H1 (cell line): ENCODE results near the gene SLC27A2. TPM values are rescaled to one million over a fixed set of nuclear protein-coding genes. Genes with fewer than 3 reads are reported as not detected.

Experiments used
- CTCF ChIA-PET: fragments of 300-600 bp; sonication (Branson Sonifier 250); formaldehyde crosslinking; loops from one replicate; lab custom pipeline; 2021; ENCODE audit not compliant: partially characterized antibody; lab: Charles Lee
- POLR2A ChIA-PET: fragments of 300-600 bp; sonication (Branson Sonifier 250); formaldehyde crosslinking; loops from one replicate; lab custom pipeline; 2021; ENCODE audit warnings: inconsistent platforms; ENCODE audit not compliant: partially characterized antibody; lab: Charles Lee
- DNase-seq, 2 experiments: peaks; one replicate each; pipeline versions ENCODE4 v3.0.0 to v3.0.0-alpha.2; 2010 to 2022; ENCODE audit warnings: low spot score in 2 of 2, low read depth in 1 of 2, mixed read lengths in 1 of 2
- FAIRE-seq: peaks from 2 replicates; lab custom pipeline; 2011; peaks lifted over from hg19 to GRCh38; lab: Jason Lieb, UNC
- H2AFZ ChIP-seq: 2 replicates; pipeline ENCODE4 v1.8.1; 2012; ENCODE audit warnings: low read length, inconsistent platforms
- H2AK5ac ChIP-seq: 2 replicates; pipeline ENCODE4 v1.6.1; 2013; ENCODE audit warnings: low read depth, low read length
- H2BK120ac ChIP-seq: replicated peaks from 2 replicates; pipeline ENCODE3; 2013; ENCODE audit warnings: low read depth, low read length, inconsistent platforms
- H2BK12ac ChIP-seq: 2 replicates; pipeline ENCODE4 v1.6.1; 2013; ENCODE audit warnings: low read depth, low read length
- H2BK15ac ChIP-seq: 2 replicates; pipeline ENCODE4 v1.6.1; 2013; ENCODE audit warnings: low read length
- H2BK20ac ChIP-seq: 2 replicates; pipeline ENCODE4 v1.6.1; 2013; ENCODE audit warnings: low read length
- H2BK5ac ChIP-seq: 2 replicates; pipeline ENCODE4 v1.6.1; 2013; ENCODE audit warnings: low read depth, low read length
- H3K14ac ChIP-seq: 2 replicates; pipeline ENCODE4 v1.6.1; 2013; ENCODE audit warnings: inconsistent platforms; ENCODE audit not compliant: insufficient read length
- H3K18ac ChIP-seq: 2 replicates; pipeline ENCODE4 v1.6.1; 2013; ENCODE audit warnings: low read length; ENCODE audit errors: extremely low read depth
- H3K23ac ChIP-seq: 2 replicates; pipeline ENCODE4 v1.6.1; 2013; ENCODE audit warnings: inconsistent platforms; ENCODE audit not compliant: insufficient read length
- H3K23me2 ChIP-seq: 2 replicates; pipeline ENCODE4 v1.6.1; 2013; ENCODE audit warnings: low read depth, low read length
- H3K27ac ChIP-seq: 2 replicates; pipeline ENCODE4 v1.6.1; 2011; ENCODE audit warnings: low read depth, low read length, inconsistent platforms
- H3K27me3 ChIP-seq, 4 experiments: replicated peaks in 1 of 4; 1 replicate in 1 of 4; 2 replicates in 3 of 4; pipeline versions ENCODE4 v1.6.1 to v1.8.1; 2011 to 2013; ENCODE audit warnings: low read length in 3 of 4, mild to moderate bottlenecking in 3 of 4, inconsistent platforms in 2 of 4, mixed read lengths in 2 of 4, moderate library complexity in 1 of 4; ENCODE audit not compliant: control insufficient read depth in 3 of 4, insufficient read depth in 3 of 4; ENCODE audit errors: extremely low read depth in 1 of 4
- H3K36me3 ChIP-seq, 4 experiments: 2 replicates each; pipeline versions ENCODE4 v1.6.1 to v1.8.1; 2011 to 2013; ENCODE audit warnings: mild to moderate bottlenecking in 4 of 4, low read length in 3 of 4, moderate library complexity in 2 of 4, control low read depth in 1 of 4, inconsistent platforms in 1 of 4; ENCODE audit not compliant: insufficient read depth in 4 of 4, control insufficient read depth in 2 of 4
- H3K4ac ChIP-seq: replicated peaks from 2 replicates; pipeline ENCODE3; 2013; ENCODE audit warnings: low read length, low read depth, mixed read lengths, inconsistent platforms; ENCODE audit not compliant: insufficient read length
- H3K4me1 ChIP-seq, 4 experiments: replicated peaks in 1 of 4; 1 replicate in 1 of 4; 2 replicates in 3 of 4; pipeline versions ENCODE4 v1.6.1 to v1.8.1; 2011 to 2013; ENCODE audit warnings: low read length in 3 of 4, inconsistent platforms in 2 of 4, mixed read lengths in 1 of 4; ENCODE audit not compliant: insufficient read depth in 4 of 4, control insufficient read depth in 3 of 4
- H3K4me2 ChIP-seq, 2 experiments: 2 replicates each; pipeline versions ENCODE4 v1.6.1 to v1.8.1; 2011 to 2013; ENCODE audit warnings: low read depth in 2 of 2, low read length in 2 of 2, control low read depth in 1 of 2, inconsistent platforms in 1 of 2, mild to moderate bottlenecking in 1 of 2; ENCODE audit not compliant: insufficient read depth in 1 of 2
- H3K4me3 ChIP-seq, 4 experiments: fragments of 200-600, 300-600 bp in 1 of 4; sonication (generic), shearing (Covaris generic), sonication (Bioruptor Twin) in 1 of 4; 2 replicates each; pipeline versions ENCODE4 v1.5.1 to v1.8.1; 2011 to 2016; ENCODE audit warnings: low read length in 4 of 4, low read depth in 3 of 4, control low read depth in 2 of 4, inconsistent platforms in 2 of 4, mild to moderate bottlenecking in 2 of 4, mixed read lengths in 1 of 4, moderate library complexity in 1 of 4; ENCODE audit not compliant: insufficient read depth in 2 of 4; ENCODE audit errors: extremely low read depth in 1 of 4
- H3K56ac ChIP-seq: replicated peaks from 2 replicates; pipeline ENCODE3; 2013; ENCODE audit warnings: low read depth, mild to moderate bottlenecking, mixed read lengths, low read length, inconsistent platforms; ENCODE audit not compliant: insufficient read length
- H3K79me1 ChIP-seq: 2 replicates; pipeline ENCODE4 v1.6.1; 2013; ENCODE audit warnings: low read depth, low read length, control low read depth
- H3K79me2 ChIP-seq, 2 experiments: 2 replicates each; pipeline versions ENCODE4 v1.6.1 to v1.8.1; 2012 to 2013; ENCODE audit warnings: low read length in 2 of 2, mild to moderate bottlenecking in 2 of 2, inconsistent platforms in 1 of 2; ENCODE audit not compliant: insufficient read depth in 2 of 2, control insufficient read depth in 1 of 2
- H3K9ac ChIP-seq, 4 experiments: replicated peaks in 1 of 4; 1 replicate in 1 of 4; 2 replicates in 3 of 4; pipeline versions ENCODE4 v1.6.1 to v1.8.1; 2011 to 2013; ENCODE audit warnings: low read depth in 3 of 4, low read length in 3 of 4, control low read depth in 2 of 4, mild to moderate bottlenecking in 2 of 4, moderate library complexity in 2 of 4, inconsistent platforms in 1 of 4; ENCODE audit errors: extremely low read depth in 1 of 4
- H3K9me3 ChIP-seq, 2 experiments: 2 replicates each; pipeline versions ENCODE4 v1.6.1 to v1.8.1; 2012 to 2013; ENCODE audit warnings: mild to moderate bottlenecking in 2 of 2, moderate library complexity in 2 of 2, control low read depth in 1 of 2, inconsistent platforms in 1 of 2, low read depth in 1 of 2, low read length in 1 of 2, mixed read lengths in 1 of 2; ENCODE audit not compliant: insufficient read depth in 2 of 2
- H4K20me1 ChIP-seq, 2 experiments: replicated peaks in 1 of 2; 2 replicates each; pipeline versions ENCODE3 to v1.8.1; 2011 to 2013; ENCODE audit warnings: inconsistent platforms in 2 of 2, low read length in 2 of 2, mild to moderate bottlenecking in 1 of 2; ENCODE audit not compliant: insufficient read depth in 2 of 2, control insufficient read depth in 1 of 2
- H4K5ac ChIP-seq: 2 replicates; pipeline ENCODE4 v1.6.1; 2013; ENCODE audit warnings: low read length, low read depth, mixed read lengths, inconsistent platforms; ENCODE audit not compliant: insufficient read length
- H4K8ac ChIP-seq: 2 replicates; pipeline ENCODE4 v1.8.0; 2013; ENCODE audit warnings: mild to moderate bottlenecking, moderate library complexity, low read length, inconsistent platforms; ENCODE audit not compliant: insufficient read depth; ENCODE audit errors: extremely low read depth
- H4K91ac ChIP-seq: replicated peaks from 2 replicates; pipeline ENCODE3; 2013; ENCODE audit warnings: low read length, mixed read lengths, inconsistent platforms; ENCODE audit not compliant: insufficient read length
- CTBP2 ChIP-seq: IDR thresholded peaks from 2 replicates; pipeline ENCODE4 v1.7.0; 2011; ENCODE audit warnings: borderline replicate concordance, mild to moderate bottlenecking, moderate library complexity, mixed read lengths, low read length; ENCODE audit not compliant: insufficient read depth, insufficient read length
- EZH2 ChIP-seq: fragments of 200-600 bp; sonication (generic); IDR thresholded peaks from 2 replicates; pipeline ENCODE4 v1.7.1; 2012; ENCODE audit warnings: low read depth, mild to moderate bottlenecking, moderate library complexity, low read length, inconsistent platforms; ENCODE audit not compliant: severe bottlenecking
- GTF2F1 ChIP-seq: IDR thresholded peaks from 2 replicates; pipeline ENCODE4 v1.6.1; 2012; ENCODE audit warnings: low read depth, low read length, improper control_type of control experiment, borderline replicate concordance
- JUND ChIP-seq: IDR thresholded peaks from 2 replicates; pipeline ENCODE4 v1.6.1; 2011; ENCODE audit warnings: mild to moderate bottlenecking, improper control_type of control experiment, low read length
- KDM1A ChIP-seq: fragments of 200-600, 300-600 bp; sonication (generic); IDR thresholded peaks from 2 replicates; pipeline ENCODE4 v1.7.1; 2016; ENCODE audit warnings: mild to moderate bottlenecking, low read length, borderline replicate concordance
- MAFK ChIP-seq: IDR thresholded peaks from 2 replicates; pipeline ENCODE4 v1.6.1; 2012; ENCODE audit warnings: low read depth, mild to moderate bottlenecking, improper control_type of control experiment, low read length
- PHF8 ChIP-seq: fragments of 200-600 bp; sonication (generic); conservative IDR thresholded peaks from 2 replicates; pipeline ENCODE4 v1.7.1; 2012; ENCODE audit warnings: low read depth, mild to moderate bottlenecking, inconsistent platforms, low read length, moderate library complexity
- SIN3A ChIP-seq, 2 experiments: IDR thresholded peaks in 1 of 2; conservative IDR thresholded peaks in 1 of 2; 2 replicates each; pipeline ENCODE4 v1.6.1; 2011 to 2012; ENCODE audit warnings: low read length in 2 of 2, improper control_type of control experiment in 1 of 2, low read depth in 1 of 2, mild to moderate bottlenecking in 1 of 2
- SIRT6 ChIP-seq: IDR thresholded peaks from one replicate; pipeline ENCODE4 v1.7.1; 2012; ENCODE audit warnings: low read length, inconsistent platforms
- WGBS, 2 experiments: shearing (Covaris generic) in 1 of 2; methylation state at CpG; one replicate each; pipeline versions ENCODE4 v1.1.6 to v1.1.7; 2013 to 2015; ENCODE audit warnings: low lambda C conversion rate in 2 of 2, mixed read lengths in 2 of 2, inconsistent platforms in 1 of 2, low coverage in 1 of 2, missing lambda C conversion rate in 1 of 2; ENCODE audit not compliant: insufficient replicate concordance in 2 of 2, insufficient coverage in 1 of 2, insufficient read length in 1 of 2; ENCODE audit errors: extremely low coverage in 1 of 2, missing lambda C conversion rate in 1 of 2; 5-methylcytosine and 5-hydroxymethylcytosine counted together
- polyA plus RNA-seq, 7 experiments: library from polyadenylated mRNA; depleted of rRNA in 3 of 7; stranded (reverse) in 5 of 7; unstranded in 2 of 7; fragments of >200 nt in 5 of 7; fragments of 200-250 nt in 2 of 7; gene quantifications; 1 replicate in 5 of 7; 2 replicates in 1 of 7; 4 replicates in 1 of 7; pipeline versions ENCODE4 v1.2.1 to v1.2.3, GENCODE V29; 2011 to 2013; ENCODE audit warnings: missing spikeins in 2 of 7, mixed read lengths in 2 of 7
- total RNA-seq: library from RNA; stranded (reverse); fragmentation: NEBNext Ultra II Directional; extraction: Animal tissue kit (Norgen Biotek cat#: 25700); gene quantifications from 2 replicates; pipeline ENCODE4 v1.2.1, GENCODE V29; 2021
- TF ChIP-seq, protein P1 (sequence below): IDR thresholded peaks from 2 replicates; pipeline ENCODE4 v1.6.1; 2011; ENCODE audit warnings: low read depth, mild to moderate bottlenecking, low read length; ENCODE audit not compliant: insufficient read depth
- TF ChIP-seq, protein P2 (sequence below): IDR thresholded peaks from 2 replicates; pipeline ENCODE4 v1.6.1; 2012; ENCODE audit warnings: inconsistent platforms
- TF ChIP-seq, protein P3 (sequence below): IDR thresholded peaks from 2 replicates; pipeline ENCODE4 v1.6.1; 2011; ENCODE audit warnings: low read length, improper control_type of control experiment

SLC27A2 gene
- total and polyA plus RNA-seq, 2 of the 8 experiments (the other 6 are each of a cell fraction or from before 2014, with no cell fraction given): 5.6 to 5.8 TPM

- FAIRE-seq: no peak
- TF ChIP-seq SIN3A (conservative IDR thresholded peaks at IDR 0.05 in 1 of 2, IDR thresholded peaks at IDR 0.05 in 1 of 2; ENCODE audit: low read depth in 1 of 2, low read length in 2 of 2): no peak
- TF ChIP-seq CTBP2: no peak
- no peak for TF ChIP-seq EZH2
- no peak for TF ChIP-seq MAFK
- no peak for TF ChIP-seq SIRT6
- no peak for TF ChIP-seq GTF2F1
- no peak for TF ChIP-seq PHF8
- TF ChIP-seq, protein P1, sequence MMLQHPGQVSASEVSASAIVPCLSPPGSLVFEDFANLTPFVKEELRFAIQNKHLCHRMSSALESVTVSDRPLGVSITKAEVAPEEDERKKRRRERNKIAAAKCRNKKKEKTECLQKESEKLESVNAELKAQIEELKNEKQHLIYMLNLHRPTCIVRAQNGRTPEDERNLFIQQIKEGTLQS: no peak
- TF ChIP-seq, protein P2, sequence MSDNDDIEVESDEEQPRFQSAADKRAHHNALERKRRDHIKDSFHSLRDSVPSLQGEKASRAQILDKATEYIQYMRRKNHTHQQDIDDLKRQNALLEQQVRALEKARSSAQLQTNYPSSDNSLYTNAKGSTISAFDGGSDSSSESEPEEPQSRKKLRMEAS: no peak
- TF ChIP-seq, protein P3, sequence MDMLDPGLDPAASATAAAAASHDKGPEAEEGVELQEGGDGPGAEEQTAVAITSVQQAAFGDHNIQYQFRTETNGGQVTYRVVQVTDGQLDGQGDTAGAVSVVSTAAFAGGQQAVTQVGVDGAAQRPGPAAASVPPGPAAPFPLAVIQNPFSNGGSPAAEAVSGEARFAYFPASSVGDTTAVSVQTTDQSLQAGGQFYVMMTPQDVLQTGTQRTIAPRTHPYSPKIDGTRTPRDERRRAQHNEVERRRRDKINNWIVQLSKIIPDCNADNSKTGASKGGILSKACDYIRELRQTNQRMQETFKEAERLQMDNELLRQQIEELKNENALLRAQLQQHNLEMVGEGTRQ: no peak
- TF ChIP-seq JUND: no peak
- no peak for TF ChIP-seq KDM1A
Observed at GRCh38 chr15:50150349-50150748, 31.6 kb upstream of the SLC27A2 start.

More at GRCh38 chr15:50150349-50150748, 31.6 kb upstream of the SLC27A2 start:
- Histone ChIP-seq H3K56ac (no peak overlapping the region), H3K9ac (no peak overlapping the region), H2BK5ac (no peak overlapping the region), H3K23ac (no peak overlapping the region), H3K36me3 (no peaks in the 10 kb centered on the region), H3K4me1 (no peaks in the 10 kb centered on the region), H2AFZ (no peak overlapping the region), H4K8ac (no peak overlapping the region), H3K18ac (no peak overlapping the region), H2BK120ac (no peak overlapping the region), H4K91ac (no peak overlapping the region), H3K79me1 (no peaks in the 10 kb centered on the region), H3K23me2 (no peaks in the 10 kb centered on the region), H2BK20ac (no peak overlapping the region), H2AK5ac (no peak overlapping the region), H3K4ac (no peak overlapping the region), H3K27me3 (no peaks in the 10 kb centered on the region), H4K20me1 (no peaks in the 10 kb centered on the region), H2BK12ac (no peak overlapping the region), H3K4me2 (no peak overlapping the region), H3K14ac (no peak overlapping the region), H3K79me2 (no peaks in the 10 kb centered on the region), H3K27ac (no peak overlapping the region), H3K4me3 (no peak overlapping the region), H3K9me3 (no peaks in the 10 kb centered on the region), H4K5ac (no peak overlapping the region), H2BK15ac (no peak overlapping the region)
- ChIA-PET CTCF (interaction anchor here (0.6 to 1.7 kb wide), 4 partner anchors 75 to 165 kb away, joined by 3 to 10 read pairs (median 6); no protein-coding TSS in a partner anchor), POLR2A (interaction anchor here (0.5 kb wide), 2 partner anchors 529 to 903 kb away, joined by 3 read pairs; partner anchors contain the start of genes DTWD1 and FAM227B)
- WGBS, 2 experiments: 94% methylated on average over 3 of the region's 3 CpGs; no CpG with 5 or more reads in 1 of the 2 experiments
- no peak for DNase-seq
